Ishikawa (cell line): Measurements from ENCODE around the gene IL10RA.

Experiments
- CEBPB ChIP-seq: IDR thresholded peaks from 2 replicates; pipeline ENCODE4 v1.6.1; 2012
- EP300 ChIP-seq: IDR thresholded peaks from 2 replicates; pipeline ENCODE4 v1.6.1; 2012; ENCODE audit warnings: borderline replicate concordance
- FOXM1 ChIP-seq: IDR thresholded peaks from 2 replicates; pipeline ENCODE4 v1.6.1; 2012; ENCODE audit warnings: low read depth, borderline replicate concordance
- NFIC ChIP-seq: IDR thresholded peaks from 2 replicates; pipeline ENCODE4 v1.6.1; 2012
- RAD21 ChIP-seq: IDR thresholded peaks from 2 replicates; pipeline ENCODE4 v1.6.1; 2012; ENCODE audit warnings: low read depth
- REST ChIP-seq: IDR thresholded peaks from 2 replicates; pipeline ENCODE4 v1.6.1; 2012; ENCODE audit warnings: low read depth, mild to moderate bottlenecking
- TAF1 ChIP-seq: IDR thresholded peaks from 2 replicates; pipeline ENCODE4 v1.6.1; 2012; ENCODE audit warnings: low read depth, mild to moderate bottlenecking
- YY1 ChIP-seq: IDR thresholded peaks from 2 replicates; pipeline ENCODE4 v1.6.1; 2012; ENCODE audit warnings: low read depth
- TF ChIP-seq, protein P1 (sequence below): IDR thresholded peaks from 2 replicates; pipeline ENCODE4 v1.6.1; 2012

DNA sequence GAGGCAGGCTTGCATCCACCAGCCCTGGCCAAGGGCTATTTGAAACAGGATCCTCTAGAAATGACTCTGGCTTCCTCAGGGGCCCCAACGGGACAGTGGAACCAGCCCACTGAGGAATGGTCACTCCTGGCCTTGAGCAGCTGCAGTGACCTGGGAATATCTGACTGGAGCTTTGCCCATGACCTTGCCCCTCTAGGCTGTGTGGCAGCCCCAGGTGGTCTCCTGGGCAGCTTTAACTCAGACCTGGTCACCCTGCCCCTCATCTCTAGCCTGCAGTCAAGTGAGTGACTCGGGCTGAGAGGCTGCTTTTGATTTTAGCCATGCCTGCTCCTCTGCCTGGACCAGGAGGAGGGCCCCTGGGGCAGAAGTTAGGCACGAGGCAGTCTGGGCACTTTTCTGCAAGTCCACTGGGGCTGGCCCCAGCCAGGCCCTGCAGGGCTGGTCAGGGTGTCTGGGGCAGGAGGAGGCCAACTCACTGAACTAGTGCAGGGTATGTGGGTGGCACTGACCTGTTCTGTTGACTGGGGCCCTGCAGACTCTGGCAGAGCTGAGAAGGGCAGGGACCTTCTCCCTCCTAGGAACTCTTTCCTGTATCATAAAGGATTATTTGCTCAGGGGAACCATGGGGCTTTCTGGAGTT is 13.3 kb downstream of the IL10RA start:
- no peak for TF ChIP-seq NFIC
- TF ChIP-seq CEBPB, result no peak
- no peak for TF ChIP-seq FOXM1
- TF ChIP-seq YY1, result no peak
- TF ChIP-seq TAF1, result no peak
- no peak for TF ChIP-seq RAD21
- no peak for TF ChIP-seq REST
- TF ChIP-seq, protein P1, sequence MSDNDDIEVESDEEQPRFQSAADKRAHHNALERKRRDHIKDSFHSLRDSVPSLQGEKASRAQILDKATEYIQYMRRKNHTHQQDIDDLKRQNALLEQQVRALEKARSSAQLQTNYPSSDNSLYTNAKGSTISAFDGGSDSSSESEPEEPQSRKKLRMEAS, result no peak
- no peak for TF ChIP-seq EP300
